Measurements from ENCODE around the gene ZNF215.
"Not testable (repeated sequence)": the region's sequence is repeated elsewhere in the genome, so short reads cannot be mapped to it uniquely, and the experiment has no call there.

ZNF215 gene

GRCh38 chr11:6943131-6943530 lies 16.9 kb downstream of the ZNF215 start:
- no peak for TF ChIP-seq CTCF (conservative IDR thresholded peaks at IDR 0.05)
- H3K27ac ChIP-seq, result no peak overlapping the region

GRCh38 chr11:6954248-6954647 lies 28.0 kb downstream of the ZNF215 start:
- not testable (repeated sequence) for H3K27ac ChIP-seq

- H3K27ac ChIP-seq, result no peak overlapping the region
- no peak for TF ChIP-seq CTCF (conservative IDR thresholded peaks at IDR 0.05)
Observed at GRCh38 chr11:6962141-6962540, 35.9 kb downstream of the ZNF215 start.

GRCh38 chr11:6962673-6963072 lies 36.4 kb downstream of the ZNF215 start:
- no peak overlapping the region for H3K27ac ChIP-seq
- TF ChIP-seq CTCF (conservative IDR thresholded peaks at IDR 0.05), result no peak

- TF ChIP-seq CTCF (conservative IDR thresholded peaks at IDR 0.05), result no peak
- no peak overlapping the region for H3K27ac ChIP-seq
Observed at GRCh38 chr11:6968816-6969215, 42.6 kb downstream of the ZNF215 start.

GRCh38 chr11:6969854-6970253 lies 43.6 kb downstream of the ZNF215 start:
- H3K27ac ChIP-seq, result not testable (repeated sequence)

- no peak overlapping the region for H3K27ac ChIP-seq
- no peak for TF ChIP-seq CTCF (conservative IDR thresholded peaks at IDR 0.05)
Observed at GRCh38 chr11:6979365-6979764, 53.1 kb downstream of the ZNF215 start.

GRCh38 chr11:6986487-6986886 lies 60.3 kb downstream of the ZNF215 start:
- no peak overlapping the region for H3K27ac ChIP-seq
- TF ChIP-seq CTCF (conservative IDR thresholded peaks at IDR 0.05), result no peak

- H3K27ac ChIP-seq, result no peak overlapping the region
- TF ChIP-seq CTCF (conservative IDR thresholded peaks at IDR 0.05), result no peak
Observed at GRCh38 chr11:6988506-6988905, 62.3 kb downstream of the ZNF215 start.

All from VCaP (cell line).